ENCODE data around the gene VEGFC. TPM values are rescaled to one million over a fixed set of nuclear protein-coding genes. Genes with fewer than 3 reads are reported as not detected.
A peak's percentile ranks its signal among the peaks of the same experiment; 100 is the strongest.

VEGFC gene
- total RNA-seq, 2 donors from 2014 or later: not detected

DNA sequence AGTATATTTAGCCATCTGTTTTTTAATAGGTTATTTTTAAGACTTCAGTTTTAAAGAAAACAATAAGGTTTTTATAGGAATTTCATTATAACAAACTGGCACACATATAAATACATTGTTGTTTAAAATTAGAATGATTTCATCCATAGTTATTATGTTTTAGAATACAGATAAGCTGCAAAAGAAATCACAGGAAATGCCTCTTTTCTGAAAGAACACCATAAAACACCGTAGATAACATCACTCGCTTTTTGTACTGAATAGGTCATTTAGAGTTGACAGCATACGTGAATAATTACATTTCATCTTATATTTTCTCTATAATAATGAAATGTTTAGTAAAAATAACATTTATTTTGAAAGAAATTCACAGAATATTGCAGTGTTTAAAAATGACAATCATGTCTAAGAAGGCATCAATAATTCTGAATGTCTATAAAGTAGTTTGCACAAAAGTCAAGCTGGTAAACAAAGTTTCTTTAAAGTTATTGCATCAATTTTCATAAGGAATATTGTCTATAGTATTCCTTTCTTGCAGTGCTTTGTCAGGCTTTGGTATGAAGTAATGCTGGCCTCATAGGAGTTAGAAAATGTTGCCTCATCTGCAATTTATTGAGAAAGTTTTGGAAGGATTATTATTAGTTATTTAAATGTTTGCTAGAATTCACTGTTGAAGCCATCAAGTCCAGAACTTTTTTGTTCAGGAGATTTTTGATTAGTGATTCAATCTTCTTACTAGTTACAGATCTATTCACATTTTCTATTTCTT lies 17.9 kb upstream of the VEGFC start:
- no peak overlapping the region for H3K4me3 Mint-ChIP-seq
- no peaks in the 10 kb centered on the region for H3K4me1 Mint-ChIP-seq
- no peak overlapping the region for H3K27ac Mint-ChIP-seq
- no peaks in the 10 kb centered on the region for H3K36me3 Mint-ChIP-seq (ENCODE audit: low read depth)
- H3K9me3 Mint-ChIP-seq: peaks cover 15% of the 10 kb centered on the region
- no peaks in the 10 kb centered on the region for H3K27me3 Mint-ChIP-seq
- ATAC-seq (replicated peaks): no peak

GRCh38 chr4:176806778-176807375 lies 14.2 kb upstream of the VEGFC start:
- H3K4me3 Mint-ChIP-seq: no peak overlapping the region
- ATAC-seq (replicated peaks): no peak
- H3K36me3 Mint-ChIP-seq (ENCODE audit: low read depth): no peaks in the 10 kb centered on the region
- no peak overlapping the region for H3K27ac Mint-ChIP-seq
- H3K4me1 Mint-ChIP-seq: no peaks in the 10 kb centered on the region
- peaks cover 15% of the 10 kb centered on the region for H3K9me3 Mint-ChIP-seq
- no peaks in the 10 kb centered on the region for H3K27me3 Mint-ChIP-seq

DNA sequence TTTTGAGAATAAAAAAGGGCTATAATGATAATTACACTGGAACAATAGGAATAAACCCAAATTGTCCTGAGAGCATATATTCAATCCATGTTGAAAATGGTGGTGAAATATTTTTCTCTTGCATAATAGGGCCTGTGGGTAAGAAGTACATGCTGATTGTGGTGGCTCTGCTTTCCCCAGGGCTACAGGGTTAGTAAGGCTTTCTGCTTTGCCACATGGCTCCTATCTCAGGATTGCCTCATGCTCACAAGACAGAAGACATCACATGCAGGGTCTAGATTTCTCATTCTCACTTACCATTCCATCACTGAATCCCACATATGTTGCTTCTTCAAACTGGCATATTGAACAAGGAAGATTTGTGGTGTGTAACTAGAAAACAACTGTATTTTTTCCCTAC lies 12.4 kb upstream of the VEGFC start:
- Mint-ChIP-seq H3K36me3 (ENCODE audit: low read depth) (no peaks in the 10 kb centered on the region), H3K4me1 (no peaks in the 10 kb centered on the region), H3K27me3 (no peaks in the 10 kb centered on the region), H3K27ac (no peak overlapping the region), H3K9me3 (peaks cover 15% of the 10 kb centered on the region), H3K4me3 (no peak overlapping the region)
- no peak for ATAC-seq (replicated peaks)

- H3K9me3 Mint-ChIP-seq: peaks cover under 1% of the 10 kb centered on the region
- no peak for ATAC-seq (replicated peaks)
- no peaks in the 10 kb centered on the region for H3K4me1 Mint-ChIP-seq
- no peaks in the 10 kb centered on the region for H3K27me3 Mint-ChIP-seq
- H3K4me3 Mint-ChIP-seq: no peak overlapping the region
- H3K36me3 Mint-ChIP-seq (ENCODE audit: low read depth): no peaks in the 10 kb centered on the region
- H3K27ac Mint-ChIP-seq: no peak overlapping the region
Measured at GRCh38 chr4:176800891-176801534, 8.3 kb upstream of the VEGFC start.

- Mint-ChIP-seq H3K27me3 (peaks cover 4% of the 10 kb centered on the region), H3K36me3 (ENCODE audit: low read depth) (no peaks in the 10 kb centered on the region), H3K27ac (no peak overlapping the region), H3K4me3 (no peak overlapping the region), H3K4me1 (no peaks in the 10 kb centered on the region), H3K9me3 (no peaks in the 10 kb centered on the region)
- no peak for ATAC-seq (replicated peaks)
Measured at GRCh38 chr4:176799653-176800052, 6.9 kb upstream of the VEGFC start.

GRCh38 chr4:176798540-176798939 lies 5.8 kb upstream of the VEGFC start:
- Mint-ChIP-seq H3K9me3 (no peaks in the 10 kb centered on the region), H3K27ac (no peak overlapping the region), H3K27me3 (peaks cover 15% of the 10 kb centered on the region), H3K4me3 (no peak overlapping the region), H3K36me3 (ENCODE audit: low read depth) (no peaks in the 10 kb centered on the region), H3K4me1 (no peaks in the 10 kb centered on the region)
- no peak for ATAC-seq (replicated peaks)

DNA sequence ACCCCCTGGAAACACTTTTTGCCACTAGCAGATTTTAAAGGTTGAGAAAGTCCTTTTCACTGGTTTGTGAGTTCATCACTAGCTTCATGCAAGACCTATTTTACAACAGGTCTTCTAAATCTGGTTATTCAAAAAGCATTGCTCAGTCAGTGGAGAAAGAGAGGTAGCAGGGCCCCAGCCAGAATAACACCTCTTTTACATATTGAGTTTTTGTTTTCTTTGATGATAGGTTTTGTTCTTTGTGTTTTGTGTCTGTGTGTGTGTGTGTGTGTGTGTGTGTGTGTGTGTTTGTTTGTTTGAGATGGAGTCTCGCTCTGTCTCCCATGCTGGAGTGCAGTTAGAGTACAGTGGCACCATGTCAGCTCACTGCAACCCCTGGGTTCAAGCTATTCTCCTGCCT lies 2.7 kb upstream of the VEGFC start:
- peaks cover 30% of the 10 kb centered on the region for H3K27me3 Mint-ChIP-seq
- H3K4me1 Mint-ChIP-seq: no peaks in the 10 kb centered on the region
- no peaks in the 10 kb centered on the region for H3K36me3 Mint-ChIP-seq (ENCODE audit: low read depth)
- no peak overlapping the region for H3K27ac Mint-ChIP-seq
- no peak overlapping the region for H3K4me3 Mint-ChIP-seq
- no peak for ATAC-seq (replicated peaks)
- H3K9me3 Mint-ChIP-seq: no peaks in the 10 kb centered on the region

DNA sequence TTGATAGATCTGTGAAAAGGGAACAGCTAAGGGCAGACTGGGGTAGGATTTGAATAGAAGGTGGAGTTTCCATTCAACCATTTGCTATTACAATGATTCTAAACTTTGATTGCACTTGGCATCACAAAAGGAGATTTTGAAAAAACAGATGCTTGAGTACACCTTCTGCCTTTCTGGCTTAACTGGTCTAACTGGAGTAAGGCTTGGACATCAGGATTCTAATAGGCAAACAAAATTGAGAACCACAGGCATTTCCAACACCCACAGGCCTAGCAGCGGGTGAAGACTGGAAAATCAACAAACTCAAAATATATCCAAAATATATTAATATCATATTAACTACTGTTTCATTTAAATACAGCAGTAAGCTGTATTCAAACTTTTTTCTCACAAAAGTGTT lies 1.9 kb upstream of the VEGFC start:
- H3K4me3 Mint-ChIP-seq: no peak overlapping the region
- H3K36me3 Mint-ChIP-seq (ENCODE audit: low read depth): no peaks in the 10 kb centered on the region
- no peaks in the 10 kb centered on the region for H3K9me3 Mint-ChIP-seq
- H3K27me3 Mint-ChIP-seq: peaks cover 32% of the 10 kb centered on the region
- H3K4me1 Mint-ChIP-seq: no peaks in the 10 kb centered on the region
- no peak for ATAC-seq (replicated peaks)
- no peak overlapping the region for H3K27ac Mint-ChIP-seq

- H3K9me3 Mint-ChIP-seq: no peaks in the 10 kb centered on the region
- ATAC-seq (replicated peaks): no peak
- H3K4me3 Mint-ChIP-seq: no peak overlapping the region
- no peaks in the 10 kb centered on the region for H3K4me1 Mint-ChIP-seq
- H3K27ac Mint-ChIP-seq: no peak overlapping the region
- H3K36me3 Mint-ChIP-seq (ENCODE audit: low read depth): no peaks in the 10 kb centered on the region
- peaks cover 32% of the 10 kb centered on the region for H3K27me3 Mint-ChIP-seq
Measured at GRCh38 chr4:176794151-176794550, 1.4 kb upstream of the VEGFC start.

DNA sequence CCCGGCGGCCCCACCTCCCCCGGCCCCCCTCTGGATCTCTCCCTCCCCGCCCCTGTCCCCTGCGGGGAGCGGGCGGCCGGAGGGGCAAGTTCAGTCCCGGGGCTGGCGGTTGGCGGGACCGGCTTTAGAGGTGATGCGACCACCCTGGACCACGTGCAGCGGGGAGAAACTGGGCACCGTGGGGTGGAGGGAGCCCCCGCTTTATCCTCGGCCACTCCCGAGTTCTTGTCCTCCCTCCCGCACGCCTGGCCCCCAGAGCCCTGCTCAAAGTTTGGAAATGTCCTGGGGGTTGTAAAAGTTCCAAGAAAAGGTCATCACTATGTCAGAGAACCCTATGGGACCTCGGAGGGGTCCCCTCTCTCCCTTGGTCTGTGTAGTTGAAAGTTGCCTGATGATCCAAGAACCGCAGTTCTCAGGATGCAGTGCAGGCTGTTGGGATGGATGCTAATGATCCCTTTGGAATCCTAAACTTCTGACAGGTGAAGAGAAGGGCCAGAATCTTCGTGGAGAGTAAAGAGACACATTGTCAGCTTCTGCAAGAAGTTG lies 411 bp upstream of the VEGFC start:
- Mint-ChIP-seq H3K4me1 (no peaks in the 10 kb centered on the region), H3K4me3 (peak overlapping the region; percentile 31), H3K9me3 (no peaks in the 10 kb centered on the region), H3K27me3 (peaks cover 36% of the 10 kb centered on the region), H3K36me3 (ENCODE audit: low read depth) (no peaks in the 10 kb centered on the region), H3K27ac (no peak overlapping the region)
- no peak for ATAC-seq (replicated peaks)

- no peak overlapping the region for H3K4me3 Mint-ChIP-seq
- no peaks in the 10 kb centered on the region for H3K9me3 Mint-ChIP-seq
- ATAC-seq (replicated peaks): no peak
- H3K27ac Mint-ChIP-seq: no peak overlapping the region
- H3K4me1 Mint-ChIP-seq: no peaks in the 10 kb centered on the region
- peaks cover 36% of the 10 kb centered on the region for H3K27me3 Mint-ChIP-seq
- H3K36me3 Mint-ChIP-seq (ENCODE audit: low read depth): no peaks in the 10 kb centered on the region
Measured at GRCh38 chr4:176791591-176792325, 964 bp downstream of the VEGFC start.

GRCh38 chr4:176790398-176790797 lies 2.3 kb downstream of the VEGFC start:
- H3K4me3 Mint-ChIP-seq: no peak overlapping the region
- H3K36me3 Mint-ChIP-seq (ENCODE audit: low read depth): no peaks in the 10 kb centered on the region
- H3K27me3 Mint-ChIP-seq: peaks cover 35% of the 10 kb centered on the region
- no peak for ATAC-seq (replicated peaks)
- H3K4me1 Mint-ChIP-seq: no peaks in the 10 kb centered on the region
- H3K9me3 Mint-ChIP-seq: no peaks in the 10 kb centered on the region
- H3K27ac Mint-ChIP-seq: no peak overlapping the region

DNA sequence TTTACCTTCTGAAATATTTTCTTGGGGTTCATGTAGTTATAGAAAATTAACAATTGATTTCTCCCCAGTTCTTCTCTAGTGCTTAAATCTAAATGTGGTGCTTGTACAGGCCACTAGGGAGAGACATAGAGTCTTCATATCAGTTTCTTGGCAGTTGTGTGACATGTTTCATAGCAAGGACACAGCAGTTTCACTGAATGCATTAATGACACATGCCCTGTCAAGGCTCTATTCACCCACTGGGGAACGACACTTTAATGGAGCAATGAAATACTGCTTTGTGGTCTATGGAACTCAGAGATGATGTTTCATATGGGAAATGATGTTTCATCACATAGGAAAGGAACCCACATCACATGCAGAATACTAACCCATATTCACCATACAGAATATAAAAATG lies 2.8 kb downstream of the VEGFC start:
- no peaks in the 10 kb centered on the region for H3K9me3 Mint-ChIP-seq
- H3K4me3 Mint-ChIP-seq: no peak overlapping the region
- H3K4me1 Mint-ChIP-seq: no peaks in the 10 kb centered on the region
- H3K36me3 Mint-ChIP-seq (ENCODE audit: low read depth): no peaks in the 10 kb centered on the region
- H3K27me3 Mint-ChIP-seq: peaks cover 31% of the 10 kb centered on the region
- no peak overlapping the region for H3K27ac Mint-ChIP-seq
- ATAC-seq (replicated peaks): no peak

DNA sequence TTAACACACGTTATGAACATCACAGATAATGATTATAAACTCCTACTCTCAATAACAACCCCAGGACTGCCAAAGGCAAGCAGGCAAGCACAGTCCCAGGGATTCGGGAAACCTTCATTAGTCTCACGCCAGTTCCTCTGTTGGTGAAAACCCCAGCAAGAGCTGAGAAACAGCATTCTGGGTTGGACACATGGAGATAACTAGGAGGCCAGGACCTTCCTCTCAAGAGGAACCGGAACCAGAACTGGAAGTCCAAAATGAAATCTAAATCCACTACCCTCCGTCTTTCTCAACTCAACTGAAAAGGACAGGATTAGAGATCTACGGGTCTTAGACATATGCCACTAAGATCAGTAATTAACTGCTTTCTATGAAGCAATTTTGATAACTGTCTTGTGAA lies 3.8 kb downstream of the VEGFC start:
- Mint-ChIP-seq H3K9me3 (no peaks in the 10 kb centered on the region), H3K27ac (no peak overlapping the region), H3K4me3 (no peak overlapping the region), H3K36me3 (ENCODE audit: low read depth) (no peaks in the 10 kb centered on the region), H3K27me3 (peaks cover 24% of the 10 kb centered on the region), H3K4me1 (no peaks in the 10 kb centered on the region)
- ATAC-seq (replicated peaks): no peak

All from activated T-helper 17 cell treated with anti-CD3 and anti-CD28 coated beads, Interleukin-2, amount 50 U/mL, for 72 hours (primary cell).